Neural cell (in vitro differentiated cells): ENCODE data around the gene COL4A1. TPM values are rescaled to one million over a fixed set of nuclear protein-coding genes. Genes with fewer than 3 reads are reported as not detected.

Experiments used
- H2AFZ ChIP-seq: fragments of 200-600, 300-800 bp; sonication (generic), shearing (Covaris generic); 2 replicates; pipeline ENCODE4 v1.6.0; 2014; ENCODE audit warnings: low read depth, mild to moderate bottlenecking, antibody characterized with exemption, low read length, moderate library complexity
- H3F3A ChIP-seq: fragments of 200-600 bp; shearing (Covaris generic); 2 replicates; pipeline ENCODE4 v1.6.1; 2016; ENCODE audit warnings: mild to moderate bottlenecking, moderate library complexity, mixed read lengths, antibody characterized with exemption, low read length; ENCODE audit not compliant: insufficient read depth, poor library complexity, severe bottlenecking
- H3K27ac ChIP-seq: fragments of 200-600, 300-800 bp; sonication (generic), shearing (Covaris generic); 2 replicates; pipeline ENCODE4 v1.5.1; 2014; ENCODE audit warnings: mild to moderate bottlenecking, low read length, moderate library complexity
- H3K27me3 ChIP-seq: fragments of 300-800, 200-600 bp; sonication (generic), shearing (Covaris generic); 2 replicates; pipeline ENCODE4 v1.6.0; 2014; ENCODE audit warnings: mild to moderate bottlenecking, low read depth, low read length, moderate library complexity; ENCODE audit not compliant: insufficient read depth
- H3K36me3 ChIP-seq: fragments of 300-800, 200-600 bp; sonication (generic), shearing (Covaris generic); 2 replicates; pipeline ENCODE4 v1.5.1; 2014; ENCODE audit warnings: mild to moderate bottlenecking, antibody characterized with exemption, low read length, moderate library complexity; ENCODE audit not compliant: insufficient read depth
- H3K4me2 ChIP-seq: fragments of 300-800, 200-600 bp; sonication (generic), shearing (Covaris generic); 2 replicates; pipeline ENCODE4 v1.6.0; 2014; ENCODE audit warnings: mild to moderate bottlenecking, low read length
- H3K4me3 ChIP-seq: fragments of 300-800, 200-600 bp; sonication (generic), shearing (Covaris generic); 2 replicates; pipeline ENCODE4 v1.5.1; 2014; ENCODE audit warnings: mild to moderate bottlenecking, low read length, moderate library complexity
- H3K79me2 ChIP-seq: fragments of 200-600 bp; shearing (Covaris generic); replicated peaks from 2 replicates; pipeline ENCODE4 v1.6.0; 2014; ENCODE audit warnings: mild to moderate bottlenecking, low read length, moderate library complexity; ENCODE audit not compliant: insufficient read depth
- H3K9ac ChIP-seq: fragments of 300-800, 200-600 bp; sonication (generic), shearing (Covaris generic); 2 replicates; pipeline ENCODE4 v1.6.1; 2016; ENCODE audit warnings: mild to moderate bottlenecking, low read length, mixed read lengths
- H3K9me2 ChIP-seq: fragments of 200-600 bp; shearing (Covaris generic); 2 replicates; pipeline ENCODE4 v1.6.1; 2016; ENCODE audit warnings: mild to moderate bottlenecking, low read length, mixed read lengths; ENCODE audit not compliant: insufficient read depth
- H3K9me3 ChIP-seq: fragments of 200-600, 300-800 bp; sonication (generic), shearing (Covaris generic); 2 replicates; pipeline ENCODE4 v1.6.1; 2016; ENCODE audit warnings: mild to moderate bottlenecking, mixed run types, low read length, moderate library complexity, mixed read lengths
- H4K20me1 ChIP-seq: fragments of 200-600 bp; shearing (Covaris generic); 2 replicates; pipeline ENCODE4 v1.6.1; 2016; ENCODE audit warnings: mild to moderate bottlenecking, mixed run types; ENCODE audit not compliant: insufficient read depth
- CTCF ChIP-seq: fragments of 450-650 bp; IDR thresholded peaks from 2 replicates; pipeline ENCODE4 v1.5.1; 2014; ENCODE audit warnings: antibody characterized with exemption, mild to moderate bottlenecking, moderate library complexity; ENCODE audit not compliant: poor library complexity, severe bottlenecking
- EP300 ChIP-seq: fragments of 450-650 bp; conservative IDR thresholded peaks from 2 replicates; pipeline ENCODE4 v1.6.1; 2014; ENCODE audit warnings: antibody characterized with exemption, mild to moderate bottlenecking, moderate library complexity; ENCODE audit not compliant: poor library complexity, severe bottlenecking
- EZH2 ChIP-seq: fragments of 200-600, 300-800 bp; shearing (Covaris generic), sonication (generic); IDR thresholded peaks from 2 replicates; pipeline ENCODE4 v1.6.1; 2014; ENCODE audit warnings: antibody characterized with exemption, low read length, borderline replicate concordance, mild to moderate bottlenecking; ENCODE audit not compliant: insufficient read depth, poor library complexity, severe bottlenecking
- MXI1 ChIP-seq: fragments of 450-650 bp; conservative IDR thresholded peaks from 2 replicates; pipeline ENCODE4 v1.6.1; 2014; ENCODE audit warnings: antibody characterized with exemption, mild to moderate bottlenecking; ENCODE audit not compliant: poor library complexity, severe bottlenecking
- POLR2AphosphoS5 ChIP-seq: IDR thresholded peaks from 2 replicates; pipeline ENCODE4 v1.6.1; 2012
- RAD21 ChIP-seq: fragments of 450-650 bp; conservative IDR thresholded peaks from 2 replicates; pipeline ENCODE4 v1.6.1; 2014; ENCODE audit warnings: antibody characterized with exemption, mild to moderate bottlenecking, moderate library complexity
- REST ChIP-seq: IDR thresholded peaks from 2 replicates; pipeline ENCODE4 v1.6.1; 2012; ENCODE audit warnings: borderline replicate concordance
- SMC3 ChIP-seq: fragments of 450-650 bp; conservative IDR thresholded peaks from 2 replicates; pipeline ENCODE4 v1.6.1; 2014; ENCODE audit warnings: antibody characterized with exemption, mild to moderate bottlenecking, moderate library complexity; ENCODE audit not compliant: poor library complexity
- TAF1 ChIP-seq: IDR thresholded peaks from 2 replicates; pipeline ENCODE4 v1.6.1; 2012; ENCODE audit warnings: low read depth
- polyA plus RNA-seq: library from polyadenylated mRNA; depleted of rRNA; stranded (reverse); fragments of >200 nt; gene quantifications from 2 replicates; pipeline ENCODE4 v1.2.3, GENCODE V29; 2014

Gene COL4A1
- polyA plus RNA-seq, 1 donor from 2014 or later = 13.1 TPM

GRCh38 chr13:110233951-110234280 is 73.0 kb downstream of the COL4A1 start:
- no peak for TF ChIP-seq EZH2
- no peak for TF ChIP-seq RAD21
- no peak for TF ChIP-seq EP300
- TF ChIP-seq TAF1 = no peak
- TF ChIP-seq REST = no peak
- no peak for TF ChIP-seq CTCF
- no peak for TF ChIP-seq POLR2AphosphoS5
- no peak for TF ChIP-seq SMC3
- TF ChIP-seq MXI1 = no peak
- no peaks in the 10 kb centered on the region for H3K9me2 ChIP-seq
- H3K4me3 ChIP-seq = no peak overlapping the region
- no peaks in the 10 kb centered on the region for H3F3A ChIP-seq
- no peaks in the 10 kb centered on the region for H3K36me3 ChIP-seq
- H3K27me3 ChIP-seq = no peaks in the 10 kb centered on the region
- no peak overlapping the region for H3K4me2 ChIP-seq
- H4K20me1 ChIP-seq = no peaks in the 10 kb centered on the region
- no peaks in the 10 kb centered on the region for H3K79me2 ChIP-seq
- no peak overlapping the region for H3K27ac ChIP-seq
- no peak overlapping the region for H3K9ac ChIP-seq
- no peaks in the 10 kb centered on the region for H3K9me3 ChIP-seq
- no peak overlapping the region for H2AFZ ChIP-seq

GRCh38 chr13:110233181-110233950 is 73.6 kb downstream of the COL4A1 start:
- no peaks in the 10 kb centered on the region for H3K9me2 ChIP-seq
- no peaks in the 10 kb centered on the region for H3K36me3 ChIP-seq
- H3K4me3 ChIP-seq = no peak overlapping the region
- H3K27ac ChIP-seq = no peak overlapping the region
- H2AFZ ChIP-seq = no peak overlapping the region
- no peak for TF ChIP-seq RAD21
- no peaks in the 10 kb centered on the region for H3F3A ChIP-seq
- H3K9me3 ChIP-seq = no peaks in the 10 kb centered on the region
- no peaks in the 10 kb centered on the region for H3K27me3 ChIP-seq
- no peak overlapping the region for H3K4me2 ChIP-seq
- H3K79me2 ChIP-seq = no peaks in the 10 kb centered on the region
- H3K9ac ChIP-seq = no peak overlapping the region
- H4K20me1 ChIP-seq = no peaks in the 10 kb centered on the region

GRCh38 chr13:110232756-110233155 is 74.2 kb downstream of the COL4A1 start:
- H3K27ac ChIP-seq = no peak overlapping the region
- H3K4me2 ChIP-seq = no peak overlapping the region
- no peak overlapping the region for H2AFZ ChIP-seq
- TF ChIP-seq EP300 (no peak), RAD21 (no peak), REST (no peak), MXI1 (no peak), CTCF (no peak), EZH2 (no peak), TAF1 (no peak), SMC3 (no peak), POLR2AphosphoS5 (no peak)
- no peak overlapping the region for H3K4me3 ChIP-seq
- no peaks in the 10 kb centered on the region for H3K36me3 ChIP-seq
- H3K9me3 ChIP-seq = no peaks in the 10 kb centered on the region
- H3F3A ChIP-seq = no peaks in the 10 kb centered on the region
- H4K20me1 ChIP-seq = no peaks in the 10 kb centered on the region
- no peaks in the 10 kb centered on the region for H3K27me3 ChIP-seq
- no peaks in the 10 kb centered on the region for H3K79me2 ChIP-seq
- no peaks in the 10 kb centered on the region for H3K9me2 ChIP-seq
- no peak overlapping the region for H3K9ac ChIP-seq
